DND-41 (cell line): Measurements from ENCODE around the gene DCAKD.

Source experiments
- CTCF ChIP-seq: IDR thresholded peaks from 2 replicates; pipeline ENCODE4 v1.5.1; 2012; ENCODE audit warnings: borderline replicate concordance, low read length, moderate library complexity, mild to moderate bottlenecking; ENCODE audit not compliant: poor library complexity, severe bottlenecking; ENCODE audit errors: extremely low read depth
- EZH2 ChIP-seq: IDR thresholded peaks from 3 replicates; pipeline ENCODE4 v1.6.1; 2012; ENCODE audit warnings: borderline replicate concordance, low read depth, mild to moderate bottlenecking, moderate library complexity, low read length, inconsistent platforms; ENCODE audit not compliant: severe bottlenecking

GRCh38 chr17:45060382-45060796 is 9.0 kb upstream of the DCAKD start:
- no peak for TF ChIP-seq EZH2
- no peak for TF ChIP-seq CTCF
